SK-N-SH treated with all-trans-retinoic acid at 6 μM for 48 hours (cell line): ENCODE data around the gene TXNDC11.

ENCODE experiments used
- ATAC-seq: fragments of 200-7000 bp; cut with Tn5 transposase; 3 replicates; pipeline ENCODE4 v1.9.1; 2020; ENCODE audit warnings: mild to moderate bottlenecking, moderate library complexity
- ARNTL ChIP-seq: fragments of 450-650 bp; formaldehyde crosslinking; IDR thresholded peaks from 2 replicates; pipeline ENCODE4 v1.5.0; 2020; ENCODE audit warnings: low read depth, mild to moderate bottlenecking, moderate library complexity, borderline replicate concordance
- BACH2 ChIP-seq: fragments of 250-450 bp; sonication (Bioruptor Pico); IDR thresholded peaks from 2 replicates; pipeline ENCODE4 v1.9.0; 2021; ENCODE audit warnings: mild to moderate bottlenecking, borderline replicate concordance
- CSDC2 ChIP-seq: fragments of 250-450 bp; sonication (Bioruptor Pico); IDR thresholded peaks from 2 replicates; pipeline ENCODE4 v1.5.0; 2020; ENCODE audit warnings: mild to moderate bottlenecking, moderate library complexity
- CSRNP3 ChIP-seq: fragments of 250-450 bp; sonication (Bioruptor Pico); IDR thresholded peaks from 2 replicates; pipeline ENCODE4 v1.5.1; 2021; ENCODE audit warnings: mild to moderate bottlenecking, moderate library complexity
- ESRRG ChIP-seq: fragments of 250-450 bp; sonication (Bioruptor Pico); IDR thresholded peaks from 2 replicates; pipeline ENCODE4 v1.6.1; 2021; ENCODE audit warnings: mild to moderate bottlenecking
- GLIS3 ChIP-seq: fragments of 250-450 bp; sonication (Bioruptor Pico); IDR thresholded peaks from 2 replicates; pipeline ENCODE4 v1.5.0; 2020; ENCODE audit warnings: mild to moderate bottlenecking, moderate library complexity
- ISL1 ChIP-seq: fragments of 250-450 bp; sonication (Bioruptor Pico); IDR thresholded peaks from 2 replicates; pipeline ENCODE4 v2.1.2; 2022; ENCODE audit warnings: mild to moderate bottlenecking, moderate library complexity
- OSR1 ChIP-seq: fragments of 250-450 bp; sonication (Bioruptor Pico); IDR thresholded peaks from 2 replicates; pipeline ENCODE4 v1.8.0; 2022; ENCODE audit warnings: moderate library complexity, mild to moderate bottlenecking, inconsistent platforms
- PATZ1 ChIP-seq: fragments of 250-450 bp; sonication (Bioruptor Pico); IDR thresholded peaks from 2 replicates; pipeline ENCODE4 v1.8.0; 2020; ENCODE audit warnings: mild to moderate bottlenecking, moderate library complexity, borderline replicate concordance
- PPARA ChIP-seq: fragments of 250-450 bp; sonication (Bioruptor Pico); IDR thresholded peaks from 2 replicates; pipeline ENCODE4 v1.5.0; 2020; ENCODE audit warnings: mild to moderate bottlenecking, borderline replicate concordance
- RARB ChIP-seq: fragments of 250-450 bp; sonication (Bioruptor Pico); IDR thresholded peaks from 2 replicates; pipeline ENCODE4 v1.8.0; 2021; ENCODE audit warnings: mild to moderate bottlenecking, moderate library complexity
- SNAI2 ChIP-seq: fragments of 250-450 bp; sonication (Bioruptor Pico); IDR thresholded peaks from 2 replicates; pipeline ENCODE4 v1.5.0; 2020; ENCODE audit warnings: mild to moderate bottlenecking, moderate library complexity
- TCF4 ChIP-seq: fragments of 250-450 bp; sonication (Bioruptor Pico); IDR thresholded peaks from 2 replicates; pipeline ENCODE4 v1.8.0; 2021; ENCODE audit warnings: mild to moderate bottlenecking, moderate library complexity, borderline replicate concordance
- TOX ChIP-seq: fragments of 250-450 bp; sonication (Bioruptor Pico); IDR thresholded peaks from 2 replicates; pipeline ENCODE4 v1.8.0; 2021; ENCODE audit warnings: mild to moderate bottlenecking, moderate library complexity, borderline replicate concordance
- TSHZ2 ChIP-seq: fragments of 250-450 bp; sonication (Bioruptor Pico); IDR thresholded peaks from 2 replicates; pipeline ENCODE4 v1.5.0; 2020; ENCODE audit warnings: mild to moderate bottlenecking, moderate library complexity
- ZC3H10 ChIP-seq: fragments of 250-450 bp; sonication (Bioruptor Pico); IDR thresholded peaks from 2 replicates; pipeline ENCODE4 v1.5.1; 2021; ENCODE audit warnings: mild to moderate bottlenecking, moderate library complexity
- ZFP3 ChIP-seq: fragments of 250-450 bp; sonication (Bioruptor Pico); IDR thresholded peaks from 2 replicates; pipeline ENCODE4 v1.5.0; 2020; ENCODE audit warnings: mild to moderate bottlenecking, moderate library complexity
- ZFP30 ChIP-seq: fragments of 450-650 bp; formaldehyde crosslinking; IDR thresholded peaks from 2 replicates; pipeline ENCODE4 v1.5.0; 2022; ENCODE audit warnings: mild to moderate bottlenecking, moderate library complexity
- ZNF565 ChIP-seq: fragments of 450-650 bp; formaldehyde crosslinking; conservative IDR thresholded peaks from 2 replicates; pipeline ENCODE4 v1.5.0; 2020; ENCODE audit warnings: low read depth, mild to moderate bottlenecking, moderate library complexity
- ZNF70 ChIP-seq: fragments of 450-650 bp; formaldehyde crosslinking; IDR thresholded peaks from 2 replicates; pipeline ENCODE4 v1.5.0; 2020; ENCODE audit warnings: mild to moderate bottlenecking, moderate library complexity
- ZNF8 ChIP-seq: fragments of 450-650 bp; formaldehyde crosslinking; IDR thresholded peaks from 2 replicates; pipeline ENCODE4 v1.5.0; 2020; ENCODE audit warnings: mild to moderate bottlenecking, moderate library complexity
- TF ChIP-seq, protein P1 (sequence below): fragments of 250-450 bp; sonication (Bioruptor Pico); IDR thresholded peaks from 2 replicates; pipeline ENCODE4 v1.5.1; 2020; ENCODE audit warnings: low read depth, mild to moderate bottlenecking, moderate library complexity
- TF ChIP-seq, protein P2 (sequence below): fragments of 250-450 bp; sonication (Bioruptor Pico); IDR thresholded peaks from 2 replicates; pipeline ENCODE4 v1.8.0; 2021; ENCODE audit warnings: low read depth, mild to moderate bottlenecking, moderate library complexity, borderline replicate concordance

TXNDC11 gene

GRCh38 chr16:11774065-11774626 is 31.5 kb upstream of the TXNDC11 start:
- TF ChIP-seq GLIS3, result no peak
- no peak for ATAC-seq

GRCh38 chr16:11768849-11769248 is 26.2 kb upstream of the TXNDC11 start:
- no peak for ATAC-seq
- TF ChIP-seq PATZ1 (CRISPR knock-in tag) (no peak), RARB (CRISPR knock-in tag) (no peak), CSRNP3 (CRISPR knock-in tag) (no peak), ESRRG (CRISPR knock-in tag) (no peak), TOX (CRISPR knock-in tag) (no peak), ZNF8 (no peak), ISL1 (CRISPR knock-in tag) (no peak), GLIS3 (no peak), OSR1 (CRISPR knock-in tag) (no peak), SNAI2 (CRISPR knock-in tag) (no peak), ZNF70 (no peak), ZC3H10 (CRISPR knock-in tag) (no peak), ARNTL (CRISPR knock-in tag) (no peak), CSDC2 (CRISPR knock-in tag) (no peak), BACH2 (CRISPR knock-in tag) (no peak), TSHZ2 (CRISPR knock-in tag) (no peak), ZFP30 (CRISPR knock-in tag) (no peak)
- TF ChIP-seq, protein P1, sequence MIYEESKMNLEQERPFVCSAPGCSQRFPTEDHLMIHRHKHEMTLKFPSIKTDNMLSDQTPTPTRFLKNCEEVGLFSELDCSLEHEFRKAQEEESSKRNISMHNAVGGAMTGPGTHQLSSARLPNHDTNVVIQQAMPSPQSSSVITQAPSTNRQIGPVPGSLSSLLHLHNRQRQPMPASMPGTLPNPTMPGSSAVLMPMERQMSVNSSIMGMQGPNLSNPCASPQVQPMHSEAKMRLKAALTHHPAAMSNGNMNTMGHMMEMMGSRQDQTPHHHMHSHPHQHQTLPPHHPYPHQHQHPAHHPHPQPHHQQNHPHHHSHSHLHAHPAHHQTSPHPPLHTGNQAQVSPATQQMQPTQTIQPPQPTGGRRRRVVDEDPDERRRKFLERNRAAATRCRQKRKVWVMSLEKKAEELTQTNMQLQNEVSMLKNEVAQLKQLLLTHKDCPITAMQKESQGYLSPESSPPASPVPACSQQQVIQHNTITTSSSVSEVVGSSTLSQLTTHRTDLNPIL (CRISPR knock-in tag), result no peak
- TF ChIP-seq, protein P2, sequence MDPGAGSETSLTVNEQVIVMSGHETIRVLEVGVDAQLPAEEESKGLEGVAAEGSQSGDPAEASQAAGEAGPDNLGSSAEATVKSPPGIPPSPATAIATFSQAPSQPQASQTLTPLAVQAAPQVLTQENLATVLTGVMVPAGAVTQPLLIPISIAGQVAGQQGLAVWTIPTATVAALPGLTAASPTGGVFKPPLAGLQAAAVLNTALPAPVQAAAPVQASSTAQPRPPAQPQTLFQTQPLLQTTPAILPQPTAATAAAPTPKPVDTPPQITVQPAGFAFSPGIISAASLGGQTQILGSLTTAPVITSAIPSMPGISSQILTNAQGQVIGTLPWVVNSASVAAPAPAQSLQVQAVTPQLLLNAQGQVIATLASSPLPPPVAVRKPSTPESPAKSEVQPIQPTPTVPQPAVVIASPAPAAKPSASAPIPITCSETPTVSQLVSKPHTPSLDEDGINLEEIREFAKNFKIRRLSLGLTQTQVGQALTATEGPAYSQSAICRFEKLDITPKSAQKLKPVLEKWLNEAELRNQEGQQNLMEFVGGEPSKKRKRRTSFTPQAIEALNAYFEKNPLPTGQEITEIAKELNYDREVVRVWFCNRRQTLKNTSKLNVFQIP (CRISPR knock-in tag), result no peak

DNA sequence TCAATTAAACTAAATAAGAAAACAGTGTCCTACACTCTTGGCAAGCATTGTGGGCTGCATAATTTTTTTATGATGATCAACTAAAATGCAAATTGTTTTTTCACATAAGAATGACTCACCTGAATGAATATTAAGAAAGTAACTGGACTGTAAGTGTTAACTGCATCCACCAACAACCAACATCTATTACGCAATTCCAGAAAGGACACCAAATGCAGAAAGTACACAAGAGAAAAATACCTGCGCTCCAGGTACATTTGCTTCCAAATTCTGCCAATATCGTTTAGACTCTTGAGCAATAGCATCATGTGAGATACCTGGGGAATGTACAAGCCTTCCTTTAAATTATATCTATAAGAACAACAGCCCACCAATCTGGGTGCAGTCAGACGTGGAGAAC is 19.8 kb upstream of the TXNDC11 start:
- no peak for TF ChIP-seq OSR1 (CRISPR knock-in tag)
- TF ChIP-seq, protein P1 (CRISPR knock-in tag), result no peak
- no peak for TF ChIP-seq PATZ1 (CRISPR knock-in tag)
- no peak for TF ChIP-seq TCF4
- no peak for TF ChIP-seq ISL1 (CRISPR knock-in tag)
- TF ChIP-seq TSHZ2 (CRISPR knock-in tag), result no peak
- no peak for TF ChIP-seq ZFP3 (CRISPR knock-in tag)
- no peak for TF ChIP-seq GLIS3
- TF ChIP-seq ARNTL (CRISPR knock-in tag), result no peak
- TF ChIP-seq ZNF565 (CRISPR knock-in tag), result no peak
- TF ChIP-seq PPARA (CRISPR knock-in tag), result no peak
- TF ChIP-seq BACH2 (CRISPR knock-in tag), result no peak
- TF ChIP-seq, all 23 proteins: peak for 0
- no peak for ATAC-seq
